Measurements from ENCODE around the gene NAALADL2. TPM values are rescaled to one million over a fixed set of nuclear protein-coding genes. Genes with fewer than 3 reads are reported as not detected.

The NAALADL2 gene
- total RNA-seq, 1 experiment from 2014 or later = 2.7 TPM

DNA sequence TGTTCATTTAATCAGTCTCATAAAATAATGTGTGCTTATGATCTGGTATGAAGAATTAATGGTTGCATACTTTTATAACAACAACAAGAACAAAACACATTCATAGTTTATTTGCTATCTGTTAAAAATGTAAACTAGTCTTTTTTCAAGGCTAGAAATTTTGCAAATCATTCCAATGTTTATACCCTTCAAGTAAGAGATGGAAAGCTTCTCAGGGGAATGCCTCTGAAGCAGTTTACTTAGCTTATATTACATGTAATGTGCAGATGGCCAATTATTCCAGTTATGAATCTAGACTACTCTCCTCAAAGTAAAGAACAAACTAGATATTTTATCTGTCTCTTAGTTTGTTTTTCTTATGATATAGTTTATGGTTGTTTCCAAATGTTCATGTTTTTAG lies 575.4 kb downstream of the NAALADL2 start:
- TF ChIP-seq, protein P1, sequence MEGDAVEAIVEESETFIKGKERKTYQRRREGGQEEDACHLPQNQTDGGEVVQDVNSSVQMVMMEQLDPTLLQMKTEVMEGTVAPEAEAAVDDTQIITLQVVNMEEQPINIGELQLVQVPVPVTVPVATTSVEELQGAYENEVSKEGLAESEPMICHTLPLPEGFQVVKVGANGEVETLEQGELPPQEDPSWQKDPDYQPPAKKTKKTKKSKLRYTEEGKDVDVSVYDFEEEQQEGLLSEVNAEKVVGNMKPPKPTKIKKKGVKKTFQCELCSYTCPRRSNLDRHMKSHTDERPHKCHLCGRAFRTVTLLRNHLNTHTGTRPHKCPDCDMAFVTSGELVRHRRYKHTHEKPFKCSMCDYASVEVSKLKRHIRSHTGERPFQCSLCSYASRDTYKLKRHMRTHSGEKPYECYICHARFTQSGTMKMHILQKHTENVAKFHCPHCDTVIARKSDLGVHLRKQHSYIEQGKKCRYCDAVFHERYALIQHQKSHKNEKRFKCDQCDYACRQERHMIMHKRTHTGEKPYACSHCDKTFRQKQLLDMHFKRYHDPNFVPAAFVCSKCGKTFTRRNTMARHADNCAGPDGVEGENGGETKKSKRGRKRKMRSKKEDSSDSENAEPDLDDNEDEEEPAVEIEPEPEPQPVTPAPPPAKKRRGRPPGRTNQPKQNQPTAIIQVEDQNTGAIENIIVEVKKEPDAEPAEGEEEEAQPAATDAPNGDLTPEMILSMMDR (IDR thresholded peaks at IDR 0.05) = no peak
- TF ChIP-seq POLR2AphosphoS5 (IDR thresholded peaks at IDR 0.05; ENCODE audit: low read depth, low read length) = no peak
- no peak for TF ChIP-seq SIN3A (IDR thresholded peaks at IDR 0.05; ENCODE audit: borderline replicate concordance, insufficient read depth, low read depth, low read length)
- TF ChIP-seq, protein P2, sequence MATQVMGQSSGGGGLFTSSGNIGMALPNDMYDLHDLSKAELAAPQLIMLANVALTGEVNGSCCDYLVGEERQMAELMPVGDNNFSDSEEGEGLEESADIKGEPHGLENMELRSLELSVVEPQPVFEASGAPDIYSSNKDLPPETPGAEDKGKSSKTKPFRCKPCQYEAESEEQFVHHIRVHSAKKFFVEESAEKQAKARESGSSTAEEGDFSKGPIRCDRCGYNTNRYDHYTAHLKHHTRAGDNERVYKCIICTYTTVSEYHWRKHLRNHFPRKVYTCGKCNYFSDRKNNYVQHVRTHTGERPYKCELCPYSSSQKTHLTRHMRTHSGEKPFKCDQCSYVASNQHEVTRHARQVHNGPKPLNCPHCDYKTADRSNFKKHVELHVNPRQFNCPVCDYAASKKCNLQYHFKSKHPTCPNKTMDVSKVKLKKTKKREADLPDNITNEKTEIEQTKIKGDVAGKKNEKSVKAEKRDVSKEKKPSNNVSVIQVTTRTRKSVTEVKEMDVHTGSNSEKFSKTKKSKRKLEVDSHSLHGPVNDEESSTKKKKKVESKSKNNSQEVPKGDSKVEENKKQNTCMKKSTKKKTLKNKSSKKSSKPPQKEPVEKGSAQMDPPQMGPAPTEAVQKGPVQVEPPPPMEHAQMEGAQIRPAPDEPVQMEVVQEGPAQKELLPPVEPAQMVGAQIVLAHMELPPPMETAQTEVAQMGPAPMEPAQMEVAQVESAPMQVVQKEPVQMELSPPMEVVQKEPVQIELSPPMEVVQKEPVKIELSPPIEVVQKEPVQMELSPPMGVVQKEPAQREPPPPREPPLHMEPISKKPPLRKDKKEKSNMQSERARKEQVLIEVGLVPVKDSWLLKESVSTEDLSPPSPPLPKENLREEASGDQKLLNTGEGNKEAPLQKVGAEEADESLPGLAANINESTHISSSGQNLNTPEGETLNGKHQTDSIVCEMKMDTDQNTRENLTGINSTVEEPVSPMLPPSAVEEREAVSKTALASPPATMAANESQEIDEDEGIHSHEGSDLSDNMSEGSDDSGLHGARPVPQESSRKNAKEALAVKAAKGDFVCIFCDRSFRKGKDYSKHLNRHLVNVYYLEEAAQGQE (IDR thresholded peaks at IDR 0.05; ENCODE audit: insufficient read depth in 1 of 2, low read depth in 2 of 2, low read length in 1 of 2) = no peak
- TF ChIP-seq TCF7L2 (IDR thresholded peaks at IDR 0.05; ENCODE audit: low read depth, low read length) = no peak
- CTCF ChIA-PET = no interaction called here
- in situ Hi-C loops (cut with HindIII; ENCODE audit: low pct_unique_long_range_greater_than_20kb, low sequenced_read_pairs) = no loop called here
- Histone ChIP-seq H3K27me3 (ENCODE audit: control insufficient read depth, insufficient read depth, low read length) (no peaks in the 10 kb centered on the region), H3K4me1 (ENCODE audit: control insufficient read depth, insufficient read depth, low read length) (no peaks in the 10 kb centered on the region), H3K36me3 (ENCODE audit: control insufficient read depth, insufficient read depth, low read length) (no peaks in the 10 kb centered on the region), H3K9me3 (ENCODE audit: control insufficient read depth, insufficient read depth, low read depth, low read length) (no peaks in the 10 kb centered on the region), H3K27ac (ENCODE audit: low read length) (no peak overlapping the region), H3K4me3 (ENCODE audit: low read depth in 2 of 2, low read length in 2 of 2) (no peak overlapping the region)
- DNase-seq (ENCODE audit: low read depth, low spot score) = no peak
- ATAC-seq = no peak
- no TSS peak for BruUV-seq (replicated peaks)
- intact Hi-C loops (cut with micrococcal nuclease; ENCODE audit: unreplicated experiment) = no loop called here
- POLR2A ChIA-PET = no interaction called here

DNA sequence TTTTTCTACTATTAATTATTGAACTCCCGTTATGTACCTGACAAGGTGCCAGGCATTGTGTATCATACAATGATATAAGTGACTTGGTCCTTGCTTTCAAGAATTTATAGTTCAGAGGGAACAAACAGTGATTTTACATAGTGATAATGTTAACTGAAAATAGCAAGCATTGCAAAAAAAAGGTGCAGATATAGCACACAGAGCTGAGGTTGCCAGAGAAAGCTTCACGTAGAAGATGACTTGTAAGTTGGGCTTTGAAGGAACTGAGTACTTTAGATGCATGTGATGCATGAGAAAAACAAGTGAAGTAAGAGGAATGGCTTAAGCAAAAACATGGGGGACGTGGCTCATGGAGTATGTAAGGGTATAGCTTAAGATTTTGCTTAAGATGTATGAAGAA lies 584.5 kb downstream of the NAALADL2 start:
- BruUV-seq (replicated peaks) = no TSS peak

More for the DNA sequence above, 584.5 kb downstream of the NAALADL2 start:
- ChIA-PET CTCF (no interaction called here), POLR2A (no interaction called here)
- no peaks in the 10 kb centered on the region for H3K9me3 ChIP-seq (ENCODE audit: control insufficient read depth, insufficient read depth, low read depth, low read length)
- intact Hi-C loops (cut with micrococcal nuclease; ENCODE audit: unreplicated experiment) = no loop called here
- no peaks in the 10 kb centered on the region for H3K27me3 ChIP-seq (ENCODE audit: control insufficient read depth, insufficient read depth, low read length)
- DNase-seq (ENCODE audit: low read depth, low spot score) (no peak), ATAC-seq (no peak)
- H3K4me3 ChIP-seq (ENCODE audit: low read depth in 2 of 2, low read length in 2 of 2) = no peak overlapping the region
- H3K27ac ChIP-seq (ENCODE audit: low read length) = no peak overlapping the region
- no peaks in the 10 kb centered on the region for H3K36me3 ChIP-seq (ENCODE audit: control insufficient read depth, insufficient read depth, low read length)
- no peak for TF ChIP-seq TCF7L2 (IDR thresholded peaks at IDR 0.05; ENCODE audit: low read depth, low read length)
- TF ChIP-seq, protein P2 (IDR thresholded peaks at IDR 0.05; ENCODE audit: insufficient read depth in 1 of 2, low read depth in 2 of 2, low read length in 1 of 2) = no peak
- no peak for TF ChIP-seq POLR2AphosphoS5 (IDR thresholded peaks at IDR 0.05; ENCODE audit: low read depth, low read length)
- TF ChIP-seq, protein P1 (IDR thresholded peaks at IDR 0.05) = no peak
- no peak for TF ChIP-seq SIN3A (IDR thresholded peaks at IDR 0.05; ENCODE audit: borderline replicate concordance, insufficient read depth, low read depth, low read length)
- no peaks in the 10 kb centered on the region for H3K4me1 ChIP-seq (ENCODE audit: control insufficient read depth, insufficient read depth, low read length)
- in situ Hi-C loops (cut with HindIII; ENCODE audit: low pct_unique_long_range_greater_than_20kb, low sequenced_read_pairs) = no loop called here
